ENCODE measurements around the gene RNF135. TPM values are rescaled to one million over a fixed set of nuclear protein-coding genes. Genes with fewer than 3 reads are reported as not detected.
"Not testable (repeated sequence)": the region's sequence is repeated elsewhere in the genome, so short reads cannot be mapped to it uniquely, and the experiment has no call there.

The RNF135 gene
- total RNA-seq, 2 experiments from 2014 or later: 6.1 to 6.9 TPM

DNA sequence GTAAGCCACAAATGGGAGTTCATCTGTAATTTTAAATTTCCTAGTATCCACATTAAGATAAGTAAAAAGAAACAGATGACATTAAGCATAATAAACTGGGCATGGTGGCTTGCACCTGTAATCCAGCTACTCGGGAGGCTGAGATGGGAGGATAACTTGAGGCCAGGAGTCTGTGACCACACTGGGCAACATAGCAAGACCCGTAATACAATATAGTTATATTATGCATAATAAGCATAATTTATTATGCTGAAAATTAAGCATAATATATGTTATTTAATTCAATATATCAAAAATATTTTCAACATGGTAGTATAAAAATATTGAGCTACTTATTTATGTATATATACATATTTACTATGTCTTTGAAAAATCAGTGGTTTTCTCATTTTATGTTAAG is 48.2 kb downstream of the RNF135 start:
- CTCF ChIA-PET: interaction anchor here (0.6 kb wide), 2 partner anchors 10 to 162 kb away, joined by 3 read pairs; no protein-coding TSS in a partner anchor
- Mint-ChIP-seq H3K27ac (no peak overlapping the region), H3K36me3 (ENCODE audit: low read depth) (no peaks in the 10 kb centered on the region), H3K27me3 (no peaks in the 10 kb centered on the region), H3K4me1 (no peaks in the 10 kb centered on the region), H3K9me3 (no peaks in the 10 kb centered on the region), H3K4me3 (no peak overlapping the region)
- POLR2A ChIA-PET: interaction anchor here (0.6 kb wide), 1 partner anchor 90 kb away, joined by 6 read pairs; no protein-coding TSS in a partner anchor
- no peak for DNase-seq

DNA sequence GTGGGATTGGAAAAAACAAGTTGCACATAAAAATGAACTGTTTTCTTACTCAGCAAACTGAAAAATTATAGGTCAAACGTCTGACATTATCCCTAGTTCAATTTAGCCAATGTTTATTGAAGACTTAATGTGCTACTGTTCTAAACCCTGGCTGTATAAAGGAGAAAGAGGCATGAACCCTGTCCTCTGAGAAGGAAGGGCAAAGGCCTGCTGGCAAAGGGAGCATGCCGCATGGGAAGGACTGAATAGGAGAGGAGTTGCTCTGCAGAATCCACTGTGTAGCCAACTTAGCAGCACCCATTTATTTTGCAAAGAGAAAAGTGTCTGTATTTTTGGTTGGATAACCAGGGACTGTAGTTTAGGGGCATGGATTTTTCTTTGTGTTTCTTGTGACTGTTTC is 52.3 kb downstream of the RNF135 start:
- DNase-seq; H3K27ac Mint-ChIP-seq; CTCF ChIA-PET; H3K27me3 Mint-ChIP-seq; H3K4me3 Mint-ChIP-seq; H3K36me3 Mint-ChIP-seq (ENCODE audit: low read depth); POLR2A ChIA-PET; H3K4me1 Mint-ChIP-seq; H3K9me3 Mint-ChIP-seq: not testable (repeated sequence)

DNA sequence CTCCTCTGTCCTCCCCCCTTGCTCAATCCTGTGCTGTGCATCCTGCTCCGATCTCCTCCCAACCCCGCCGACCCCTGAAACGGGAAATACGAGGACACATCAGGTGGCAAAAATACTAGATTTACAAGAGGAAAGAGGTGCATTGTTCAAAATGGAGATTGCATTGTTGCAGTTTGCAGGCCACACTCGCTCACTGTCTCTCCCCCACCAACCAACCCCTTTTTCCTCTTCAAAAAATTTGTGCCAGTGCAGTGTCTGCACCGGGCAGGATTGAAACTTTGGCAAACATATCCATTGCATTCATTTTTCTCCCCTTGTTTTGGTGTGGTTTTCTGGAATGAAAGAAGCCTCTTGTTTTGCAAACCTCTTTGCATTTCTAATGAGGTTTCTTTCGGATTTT is 61.0 kb downstream of the RNF135 start:
- no peak for DNase-seq
- Mint-ChIP-seq H3K27me3 (no peaks in the 10 kb centered on the region), H3K27ac (no peak overlapping the region), H3K9me3 (no peaks in the 10 kb centered on the region), H3K4me3 (no peak overlapping the region), H3K4me1 (no peaks in the 10 kb centered on the region), H3K36me3 (ENCODE audit: low read depth) (no peaks in the 10 kb centered on the region)
- ChIA-PET POLR2A (no interaction called here), CTCF (no interaction called here)

DNA sequence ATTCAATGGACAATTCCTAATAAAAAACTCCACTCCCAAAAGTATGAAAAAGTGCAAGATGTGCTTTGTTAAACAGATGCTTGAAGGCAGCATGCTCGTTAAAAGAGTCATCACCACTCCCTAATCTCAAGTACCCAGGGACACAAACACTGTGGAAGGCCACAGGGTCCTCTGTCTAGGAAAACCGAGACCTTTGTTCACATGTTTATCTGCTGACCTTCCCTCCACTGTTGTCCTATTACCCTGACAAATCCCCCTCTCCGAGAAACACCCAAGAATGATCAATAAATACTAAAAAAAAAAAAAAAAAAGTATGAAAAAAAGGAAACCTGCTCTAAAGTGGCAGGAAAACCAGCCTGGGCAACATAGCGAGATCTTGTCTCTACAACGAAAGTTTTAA is 64.8 kb downstream of the RNF135 start:
- DNase-seq; H3K9me3 Mint-ChIP-seq; CTCF ChIA-PET; H3K4me1 Mint-ChIP-seq; H3K36me3 Mint-ChIP-seq (ENCODE audit: low read depth); H3K4me3 Mint-ChIP-seq; POLR2A ChIA-PET; H3K27ac Mint-ChIP-seq; H3K27me3 Mint-ChIP-seq: not testable (repeated sequence)

DNA sequence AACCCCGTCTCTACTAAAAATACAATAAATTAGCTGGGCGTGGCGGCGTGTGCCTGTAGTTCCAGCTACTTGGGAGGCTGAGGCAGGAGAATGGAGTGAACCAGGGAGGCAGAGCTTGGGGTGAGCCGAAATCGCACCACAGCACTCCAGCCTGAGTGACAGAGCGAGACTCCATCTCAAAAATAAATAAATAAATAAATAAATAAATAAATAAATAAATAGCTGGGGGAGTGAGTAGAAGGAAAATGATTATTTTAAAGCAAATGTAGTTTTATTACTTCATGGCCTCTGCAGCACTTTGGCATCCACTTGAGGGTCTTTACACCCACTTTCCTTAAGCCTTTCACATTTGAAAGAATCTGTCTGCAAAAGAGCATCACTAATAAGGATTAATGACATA is 70.0 kb downstream of the RNF135 start:
- DNase-seq; H3K4me1 Mint-ChIP-seq; H3K27me3 Mint-ChIP-seq; H3K9me3 Mint-ChIP-seq; CTCF ChIA-PET; H3K4me3 Mint-ChIP-seq; H3K36me3 Mint-ChIP-seq (ENCODE audit: low read depth); H3K27ac Mint-ChIP-seq; POLR2A ChIA-PET: not testable (repeated sequence)

DNA sequence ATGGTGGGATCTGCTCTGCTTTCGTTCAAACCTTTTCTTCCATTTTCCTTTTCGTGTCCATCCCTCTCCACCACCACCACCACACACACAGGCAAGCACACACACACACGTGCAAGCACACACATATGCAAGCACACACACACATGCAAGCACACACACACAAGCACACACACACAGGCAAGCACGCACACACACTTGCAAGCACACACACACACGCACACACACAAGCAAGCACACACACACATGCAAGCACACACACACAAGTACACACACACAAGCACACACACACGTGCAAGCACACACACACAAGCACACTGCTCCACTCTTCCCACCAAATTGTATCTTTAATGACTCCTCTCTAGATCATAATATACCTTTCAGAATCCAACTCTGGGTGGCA is 71.5 kb downstream of the RNF135 start:
- H3K9me3 Mint-ChIP-seq; POLR2A ChIA-PET; H3K4me1 Mint-ChIP-seq; CTCF ChIA-PET; H3K4me3 Mint-ChIP-seq; H3K27ac Mint-ChIP-seq; H3K36me3 Mint-ChIP-seq (ENCODE audit: low read depth); DNase-seq; H3K27me3 Mint-ChIP-seq: not testable (repeated sequence)

DNA sequence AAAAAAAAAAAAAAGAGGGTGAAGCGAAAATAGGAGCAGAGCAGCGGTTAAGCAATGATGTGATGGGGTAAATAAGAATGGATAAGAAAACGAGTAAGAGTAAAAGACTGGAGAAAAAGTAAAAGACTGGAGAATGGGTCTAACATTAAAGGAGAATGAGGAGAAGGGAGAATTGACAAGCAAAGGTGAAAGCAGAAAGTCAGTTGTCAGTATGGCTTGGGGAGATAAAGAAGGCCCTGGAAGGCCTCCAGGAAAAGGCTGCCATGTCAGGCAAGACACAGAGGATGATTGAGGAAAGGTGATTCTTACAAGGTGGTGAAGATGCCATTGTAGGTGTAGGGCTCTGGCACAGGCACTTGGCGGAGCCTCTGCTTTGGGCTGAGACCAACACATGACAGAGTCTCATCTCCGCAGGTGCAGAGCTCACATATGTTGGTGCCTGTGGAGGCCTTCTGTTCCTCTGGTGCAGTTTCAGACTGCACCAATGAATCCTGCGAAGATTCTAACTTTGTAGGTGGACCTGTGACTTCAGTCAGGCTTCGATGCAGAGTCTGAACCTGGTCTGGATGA is 76.1 kb downstream of the RNF135 start:
- POLR2A ChIA-PET; DNase-seq; H3K36me3 Mint-ChIP-seq (ENCODE audit: low read depth); H3K9me3 Mint-ChIP-seq; CTCF ChIA-PET; H3K4me1 Mint-ChIP-seq; H3K4me3 Mint-ChIP-seq; H3K27ac Mint-ChIP-seq; H3K27me3 Mint-ChIP-seq: not testable (repeated sequence)

DNA sequence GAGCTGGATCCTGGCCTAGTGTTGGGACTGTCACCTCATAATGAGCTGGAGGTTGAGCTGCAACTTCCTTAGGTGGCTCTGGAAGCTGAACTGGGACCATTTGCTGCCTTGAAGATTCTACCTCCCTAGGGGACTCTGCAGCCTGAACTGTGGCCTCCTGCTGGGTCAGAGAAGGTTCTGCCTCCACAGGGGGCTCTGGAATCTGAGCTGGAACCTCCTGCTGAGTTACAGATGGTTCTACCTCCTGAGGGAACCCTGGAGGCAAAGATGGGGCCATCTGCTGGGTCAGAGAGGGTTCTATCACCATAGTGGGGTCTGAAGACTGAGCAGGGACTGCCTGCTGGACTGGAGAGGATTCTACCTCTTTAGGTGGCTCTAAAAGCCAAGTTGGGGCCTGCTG is 77.3 kb downstream of the RNF135 start:
- CTCF ChIA-PET: no interaction called here
- Mint-ChIP-seq H3K36me3 (ENCODE audit: low read depth) (no peaks in the 10 kb centered on the region), H3K4me3 (no peak overlapping the region), H3K27me3 (peaks cover 3% of the 10 kb centered on the region), H3K4me1 (peaks cover 15% of the 10 kb centered on the region), H3K27ac (no peak overlapping the region), H3K9me3 (no peaks in the 10 kb centered on the region)
- DNase-seq: no peak
- POLR2A ChIA-PET: no interaction called here

DNA sequence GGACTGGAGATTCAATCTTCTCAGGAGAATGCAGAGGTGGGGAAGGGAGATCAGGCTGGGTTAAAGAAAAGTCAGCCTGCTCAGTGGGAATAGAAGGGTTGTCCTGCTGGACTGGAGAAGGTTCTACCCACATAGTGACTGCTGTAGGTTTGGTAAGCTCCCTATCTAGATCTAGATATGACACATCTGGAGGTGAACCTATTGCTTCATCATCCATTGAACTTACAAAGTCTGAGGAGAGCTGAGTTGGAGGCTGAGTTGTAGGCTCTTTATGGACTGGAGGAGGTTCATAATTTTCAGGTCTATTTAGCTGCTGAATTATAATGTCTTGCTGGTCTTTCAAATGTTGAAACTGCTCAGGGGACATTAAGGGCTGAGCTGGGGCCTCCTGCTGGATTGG is 77.9 kb downstream of the RNF135 start:
- ChIA-PET POLR2A (no interaction called here), CTCF (interaction anchor here (0.6 kb wide), 1 partner anchor 856 kb away, joined by 6 read pairs; no protein-coding TSS in a partner anchor)
- Mint-ChIP-seq H3K27ac (no peak overlapping the region), H3K27me3 (peaks cover under 1% of the 10 kb centered on the region), H3K9me3 (no peaks in the 10 kb centered on the region), H3K36me3 (ENCODE audit: low read depth) (no peaks in the 10 kb centered on the region), H3K4me3 (no peak overlapping the region), H3K4me1 (peaks cover 15% of the 10 kb centered on the region)
- no peak for DNase-seq

Other genes with a start within 250 kb of the RNF135 start
- 10 to 100 TPM; 68.6 to 68.8 TPM for gene CRLF3, start 146.3 kb upstream of the RNF135 start, total RNA-seq
- gene ATAD5, start 139.1 kb upstream of the RNF135 start, total RNA-seq: 10 to 100 TPM; 27.1 to 33.2 TPM
- gene TEFM, start 64.8 kb upstream of the RNF135 start, total RNA-seq: 10 to 100 TPM; 14.4 to 17.4 TPM
- 1 to 10 TPM in 1 of 2 experiments, under 1 TPM in 1; 0.65 to 1.1 TPM for gene ADAP2, start 49.1 kb upstream of the RNF135 start, total RNA-seq
- 10 to 100 TPM; 18.1 to 21.7 TPM for gene NF1, start 123.9 kb downstream of the RNF135 start, total RNA-seq

Data from activated CD4-positive, alpha-beta T cell treated with anti-CD3 and anti-CD28 coated beads, Interleukin-2, amount 10 ng/mL, durations not matched to agents 7 days and 5 days (primary cell).